Transverse colon (tissue), 3 donors: ENCODE results near the gene AFAP1L2.

Source experiments
- CTCF ChIP-seq, 5 experiments: fragments of 200-600 bp in 3 of 5; fragments of 450-650 bp in 2 of 5; sonication (generic) in 3 of 5; IDR thresholded peaks; 1 replicate in 2 of 5; 2 replicates in 3 of 5; pipeline ENCODE4 v1.5.1; 2016 to 2017; ENCODE audit warnings: antibody characterized with exemption in 5 of 5, inconsistent platforms in 3 of 5, mild to moderate bottlenecking in 2 of 5, moderate library complexity in 1 of 5
- EP300 ChIP-seq: sonication (generic); formaldehyde crosslinking; IDR thresholded peaks from one replicate; pipeline ENCODE4 v1.6.1; 2017; ENCODE audit warnings: antibody characterized with exemption, low read depth
- POLR2A ChIP-seq: fragments of 450-650 bp; IDR thresholded peaks from one replicate; pipeline ENCODE4 v1.6.1; 2016; ENCODE audit warnings: antibody characterized with exemption, mild to moderate bottlenecking, moderate library complexity

- TF ChIP-seq EP300, result no peak
- TF ChIP-seq POLR2A, result no peak
- no peak for TF ChIP-seq CTCF (IDR thresholded peaks at IDR 0.05)
Measured at GRCh38 chr10:114374053-114374791, 30.1 kb downstream of the AFAP1L2 start.
